Stimulated activated CD4-positive, alpha-beta T cell treated with anti-CD3 and anti-CD28 coated beads, Interleukin-2, amount 100 ng/mL, for 4 hours (primary cell): ENCODE data around the gene BAZ1A.

Source experiments
- DNase-seq: peaks from one replicate; pipeline ENCODE4 v3.0.0-alpha.2; 2020; ENCODE audit warnings: low read depth

Gene BAZ1A

GRCh38 chr14:34722723-34723545, 152.2 kb downstream of the BAZ1A start:
- DNase-seq, result peak; percentile 12

- no peak for DNase-seq
These were observed 154.0 kb downstream of the BAZ1A start for GRCh38 chr14:34721129-34721528.

GRCh38 chr14:34718750-34719304, 156.3 kb downstream of the BAZ1A start:
- DNase-seq, result no peak

- no peak for DNase-seq
These were observed 159.9 kb downstream of the BAZ1A start for GRCh38 chr14:34715127-34715863.

- peak; percentile 72 for DNase-seq
These were observed 160.6 kb downstream of the BAZ1A start, which contains the start of gene CFL2 for GRCh38 chr14:34714320-34715126. CFL2 (minus strand) TSS chr14:34714593; CDS start chr14:34714540, 53 bp downstream.

GRCh38 chr14:34713681-34714319, 161.4 kb downstream of the BAZ1A start:
- DNase-seq, result peak; percentile 38

- no peak for DNase-seq
These were observed 162.0 kb downstream of the BAZ1A start for GRCh38 chr14:34713122-34713680.

GRCh38 chr14:34711796-34712712, 163.1 kb downstream of the BAZ1A start:
- no peak for DNase-seq

GRCh38 chr14:34711169-34711568, 164.0 kb downstream of the BAZ1A start:
- DNase-seq, result no peak

GRCh38 chr14:34710744-34711143, 164.4 kb downstream of the BAZ1A start:
- DNase-seq, result no peak

GRCh38 chr14:34710006-34710405, 165.2 kb downstream of the BAZ1A start:
- no peak for DNase-seq

- no peak for DNase-seq
These were observed 167.4 kb downstream of the BAZ1A start for GRCh38 chr14:34707722-34708121.
